HG02885 (cell line): Measurements from ENCODE around the gene OSBPL2.

Source experiments
- ATAC-seq: cut with Tn5 transposase; IDR thresholded peaks from one replicate; pipeline ENCODE4 v1.9.1; 2021; ENCODE audit warnings: mild to moderate bottlenecking; ENCODE audit not compliant: unreplicated experiment, poor library complexity

OSBPL2 gene

DNA sequence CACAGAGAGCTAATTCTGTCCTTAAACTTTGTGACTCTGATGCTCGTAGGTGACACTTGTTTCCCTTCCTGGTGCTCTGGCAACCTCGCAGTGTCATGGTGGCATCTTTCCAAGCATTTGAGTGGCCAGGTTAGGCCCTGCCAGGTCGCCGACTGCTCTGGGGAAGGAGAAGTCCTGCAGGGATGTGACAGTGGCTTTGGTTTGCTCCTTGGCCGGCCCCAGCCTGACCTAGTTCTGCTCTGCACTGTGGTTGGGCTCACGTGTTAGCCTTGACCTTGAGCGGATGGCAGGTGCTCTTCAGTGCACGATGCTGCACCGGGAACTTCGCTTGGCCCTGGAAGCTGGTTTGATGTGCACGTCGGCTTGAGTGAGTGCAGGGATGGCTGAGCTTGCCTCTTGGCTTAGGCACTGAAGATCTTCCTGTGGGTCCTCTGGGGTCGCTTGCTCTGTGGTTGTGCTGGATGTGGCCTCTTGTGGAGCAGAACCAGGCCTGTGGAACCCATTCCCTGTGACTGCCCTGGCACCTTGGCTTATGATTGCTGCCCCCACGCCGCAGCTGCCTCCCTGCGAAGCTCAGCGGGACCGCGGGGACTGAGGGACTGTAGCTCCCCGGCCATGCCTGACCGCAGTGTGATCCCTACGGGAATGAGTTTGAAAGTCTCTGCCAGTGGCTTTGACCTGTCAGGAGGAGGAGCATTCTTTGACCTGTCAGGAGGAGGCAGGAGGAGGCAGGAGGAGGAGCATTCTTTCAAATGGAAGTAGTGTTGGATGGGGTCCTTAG lies 8.7 kb downstream of the OSBPL2 start:
- ATAC-seq: no peak

DNA sequence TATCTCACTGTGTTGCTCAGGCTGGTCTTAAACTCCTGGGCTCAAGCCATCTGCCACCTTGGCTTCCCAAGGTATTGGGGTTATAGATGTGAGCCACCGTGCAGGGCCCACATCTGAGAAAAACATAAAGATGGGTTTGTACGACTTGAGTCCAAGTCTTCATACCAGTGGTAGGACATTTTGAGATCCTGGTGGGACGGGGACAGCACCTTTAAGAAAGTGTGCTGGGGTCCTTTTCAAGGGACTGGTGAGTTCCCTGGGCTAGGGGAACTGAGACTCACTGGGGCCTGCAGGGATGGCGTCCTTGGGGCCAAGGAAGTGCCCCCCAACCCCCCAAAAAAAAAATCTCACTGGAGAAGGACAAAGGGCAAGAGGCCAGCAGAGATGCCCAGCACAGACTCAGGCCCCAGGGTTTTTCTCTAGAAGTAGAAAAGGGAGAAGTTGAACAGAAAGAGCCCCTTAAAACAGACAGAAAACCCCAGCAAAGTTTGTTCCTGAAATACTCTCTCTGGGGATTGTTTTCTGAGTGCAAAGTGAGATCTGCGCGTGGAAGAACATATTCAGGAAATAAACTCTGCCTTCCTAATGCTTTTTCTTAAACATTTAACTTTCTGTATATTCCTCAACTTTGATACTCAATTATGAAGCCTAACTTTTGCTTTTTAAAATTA lies 10.7 kb downstream of the OSBPL2 start:
- no peak for ATAC-seq

DNA sequence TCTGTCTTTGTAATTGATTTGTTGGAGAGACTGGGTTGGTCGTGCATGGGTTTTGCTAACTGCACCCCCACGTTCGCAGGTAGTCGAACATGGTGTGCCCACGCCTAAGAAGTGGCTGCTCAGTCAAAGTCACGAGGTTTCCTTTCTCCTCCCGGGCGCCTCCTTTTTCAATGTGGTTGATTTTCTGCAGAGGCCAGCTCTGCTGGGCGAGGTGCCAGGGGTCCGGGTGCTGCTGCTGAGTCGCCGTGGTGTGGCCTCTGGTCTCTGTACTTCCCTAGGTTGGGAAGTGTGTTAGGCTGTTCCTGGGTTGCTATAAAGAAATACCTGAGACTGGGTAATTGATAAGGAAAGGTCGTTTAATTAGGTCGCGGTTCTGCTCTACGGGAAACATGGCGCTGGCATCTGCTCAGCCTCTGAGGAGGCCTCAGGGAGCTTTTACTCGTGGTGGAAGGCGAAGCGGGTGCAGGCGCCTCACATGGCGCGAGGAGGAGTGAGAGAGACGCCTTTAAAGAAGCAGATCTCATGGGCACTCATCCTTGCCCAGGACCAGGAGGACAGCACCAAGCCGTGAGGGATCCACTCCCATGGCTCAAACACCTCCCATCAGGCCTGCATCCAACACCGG lies 14.1 kb downstream of the OSBPL2 start:
- ATAC-seq: no peak

DNA sequence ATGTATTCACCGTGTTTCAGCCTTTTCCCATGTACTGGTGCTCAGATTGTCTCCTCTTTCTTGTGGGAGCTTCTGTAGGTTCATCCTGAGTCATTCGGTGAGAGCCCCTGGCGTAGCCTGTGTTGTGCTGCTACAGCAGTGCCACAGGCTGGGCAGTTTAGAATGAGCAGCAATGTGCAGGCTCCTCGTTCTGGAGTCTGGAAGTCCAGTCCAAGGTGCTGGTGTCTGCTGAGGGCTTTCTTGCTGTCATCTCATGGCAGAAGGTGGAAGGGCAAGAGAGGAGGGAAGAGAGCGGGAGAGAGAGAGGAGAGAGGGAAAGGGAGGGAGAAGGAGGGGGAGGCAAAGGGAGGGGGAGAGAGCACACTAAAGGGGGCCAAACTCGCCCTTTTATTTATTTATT lies 15.1 kb downstream of the OSBPL2 start:
- no peak for ATAC-seq

DNA sequence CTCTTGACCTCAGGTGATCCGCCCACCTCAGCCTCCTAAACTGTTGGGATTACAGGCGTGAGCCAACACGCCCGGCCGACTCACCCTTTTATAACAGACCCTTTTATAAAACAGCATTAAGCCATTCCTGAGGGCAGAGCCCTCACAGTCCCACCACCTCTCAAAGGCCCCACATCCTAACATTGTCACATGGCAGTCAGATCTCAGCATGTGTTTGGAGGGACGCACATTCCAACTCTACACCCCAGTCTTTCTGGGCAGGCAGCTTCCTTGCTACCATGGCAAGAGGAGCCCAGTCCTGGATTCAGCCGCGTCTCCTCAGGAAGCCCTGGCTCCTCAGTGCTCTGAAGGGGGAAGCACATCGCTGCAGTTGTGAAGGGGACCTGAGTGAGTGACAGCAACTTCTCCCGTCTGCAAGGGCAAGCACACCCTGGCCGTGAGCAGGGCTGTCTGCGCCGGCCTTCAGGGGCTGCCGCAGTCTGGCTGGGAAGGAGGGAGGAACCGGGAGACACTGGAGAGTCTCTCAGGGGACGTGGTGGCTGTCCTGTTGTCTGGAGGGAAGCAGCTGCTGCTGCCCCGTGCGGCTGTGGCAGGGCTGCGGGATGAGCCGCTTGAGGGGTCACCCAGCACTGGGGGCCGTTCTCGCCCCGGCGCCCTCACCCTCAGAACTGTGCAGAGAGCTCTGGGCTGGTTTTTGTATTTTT lies 15.9 kb downstream of the OSBPL2 start:
- no peak for ATAC-seq

DNA sequence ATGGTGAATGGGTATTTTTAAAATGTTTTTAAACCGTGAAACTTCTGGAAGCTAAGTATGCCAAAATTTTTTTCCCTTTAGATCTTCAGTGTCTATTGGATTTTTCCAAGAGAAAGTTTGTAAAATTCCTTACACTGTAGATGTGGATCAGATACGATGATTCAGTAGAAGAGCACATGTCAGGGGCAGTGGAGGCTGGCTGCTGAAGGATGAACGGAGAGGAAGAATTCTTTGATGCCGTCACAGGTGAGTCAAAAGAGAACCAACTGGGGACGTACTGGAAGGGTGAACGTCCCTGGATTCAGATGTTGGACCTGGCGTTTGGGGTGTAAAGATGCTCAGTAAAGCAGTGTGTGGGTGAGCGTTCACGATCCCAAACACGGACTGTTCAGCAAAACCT lies 17.7 kb downstream of the OSBPL2 start:
- no peak for ATAC-seq

DNA sequence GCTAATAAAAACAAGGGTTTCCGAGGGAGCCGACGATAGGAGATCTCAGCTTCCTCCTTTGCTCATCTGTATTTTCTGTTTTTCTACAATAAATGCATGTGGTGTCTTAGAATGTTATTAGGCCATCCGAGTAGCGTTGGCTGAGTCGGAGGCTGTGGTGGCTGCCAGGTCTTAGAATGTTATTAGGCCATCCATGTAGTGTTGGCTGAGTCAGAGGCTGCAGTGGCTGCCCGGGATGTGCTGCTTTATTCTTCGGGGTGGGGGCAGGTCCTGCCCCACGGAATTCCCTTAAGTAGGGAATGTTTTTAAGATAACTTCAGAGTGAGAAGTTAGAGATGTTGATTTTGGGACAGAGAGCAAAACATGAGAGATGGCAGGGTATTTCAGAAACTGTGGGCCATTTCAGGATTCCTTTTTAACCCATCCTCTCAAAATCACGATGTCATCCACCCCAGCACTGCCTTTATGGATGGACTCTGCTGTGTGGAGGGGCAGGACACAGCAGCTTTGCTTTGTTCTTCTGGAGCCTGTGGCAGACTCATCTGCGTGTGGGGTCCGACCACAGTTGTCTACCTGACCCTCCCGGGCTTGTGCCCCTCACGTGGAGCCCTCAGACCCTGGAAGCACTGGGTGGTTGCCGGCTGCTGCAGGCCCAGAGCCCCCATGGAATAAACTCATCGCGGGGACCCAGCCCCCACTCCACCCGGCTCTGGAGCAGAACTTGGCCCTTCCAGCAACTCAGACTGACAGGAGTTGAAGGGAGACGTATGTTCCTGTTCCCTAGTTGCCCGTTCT lies 20.4 kb downstream of the OSBPL2 start:
- ATAC-seq: no peak

DNA sequence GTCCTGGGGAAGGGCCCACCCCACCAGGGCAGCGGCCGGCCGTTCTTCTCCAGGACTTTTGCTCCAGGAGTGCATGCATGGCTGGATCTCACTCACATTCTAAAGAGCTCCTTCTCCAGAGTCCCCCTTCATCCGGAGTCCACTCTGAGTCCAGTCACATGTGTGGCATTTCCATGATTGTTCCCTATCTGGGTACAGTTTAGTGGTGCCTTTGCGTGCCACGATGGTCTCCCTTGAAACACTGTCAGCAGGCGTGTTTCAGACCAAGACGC lies 20.9 kb downstream of the OSBPL2 start:
- no peak for ATAC-seq

DNA sequence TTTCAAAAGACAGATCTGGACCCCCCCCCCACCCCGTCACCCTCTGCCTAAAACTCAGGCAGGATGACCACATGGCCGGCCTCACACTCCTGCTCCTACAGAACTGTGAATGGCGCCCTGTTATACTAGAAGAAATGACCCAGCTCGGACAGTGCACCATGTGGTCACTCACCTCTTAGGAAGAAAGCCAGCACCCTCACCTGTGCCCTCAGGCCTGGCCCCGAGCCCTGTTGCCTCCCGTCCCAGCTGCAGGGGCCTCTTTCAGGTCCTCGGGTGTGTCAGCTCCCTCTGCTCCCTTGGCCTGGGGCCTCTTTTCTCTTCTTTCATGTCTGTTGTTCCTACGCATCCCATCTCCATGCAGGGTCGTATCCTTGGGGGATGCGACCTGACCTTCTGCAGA lies 23.7 kb downstream of the OSBPL2 start:
- ATAC-seq: no peak

DNA sequence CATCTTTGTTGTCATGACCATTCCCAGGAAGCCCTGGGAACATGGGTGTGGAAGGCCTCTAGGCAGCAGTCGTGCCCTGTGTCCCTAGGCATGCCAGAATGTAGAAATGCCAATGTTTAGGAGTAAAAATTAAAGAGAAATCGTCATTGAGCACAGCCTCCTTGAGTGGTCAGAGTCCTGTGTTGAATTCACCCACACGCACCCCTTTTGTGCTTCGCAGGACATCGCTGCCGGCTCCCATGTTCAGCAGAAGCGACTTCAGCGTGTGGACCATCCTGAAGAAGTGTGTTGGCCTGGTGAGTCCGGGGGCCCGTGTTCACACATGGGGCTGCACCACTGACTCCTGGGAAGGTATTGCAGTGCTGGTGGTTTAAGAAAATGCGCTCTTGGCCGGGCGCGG lies 25.1 kb downstream of the OSBPL2 start:
- ATAC-seq: no peak

DNA sequence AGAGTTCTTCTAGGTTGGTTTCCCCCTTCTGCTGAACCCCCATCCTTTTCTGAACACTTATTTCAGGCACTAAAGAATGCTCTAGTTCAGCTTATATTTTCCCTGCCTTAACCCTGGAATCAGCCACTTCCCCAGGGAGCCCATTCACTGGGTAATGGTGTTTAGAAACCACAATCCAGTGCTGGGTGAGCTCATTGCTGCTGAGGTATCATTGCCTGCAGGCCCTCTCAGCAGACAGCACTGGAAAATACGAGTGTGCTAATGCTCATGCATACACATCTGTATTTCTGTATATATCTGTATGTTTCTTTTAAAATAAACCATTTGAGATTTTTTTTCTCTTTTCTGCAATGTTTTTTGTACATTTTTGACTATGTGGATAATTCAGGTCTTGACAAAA lies 27.0 kb downstream of the OSBPL2 start:
- no peak for ATAC-seq

DNA sequence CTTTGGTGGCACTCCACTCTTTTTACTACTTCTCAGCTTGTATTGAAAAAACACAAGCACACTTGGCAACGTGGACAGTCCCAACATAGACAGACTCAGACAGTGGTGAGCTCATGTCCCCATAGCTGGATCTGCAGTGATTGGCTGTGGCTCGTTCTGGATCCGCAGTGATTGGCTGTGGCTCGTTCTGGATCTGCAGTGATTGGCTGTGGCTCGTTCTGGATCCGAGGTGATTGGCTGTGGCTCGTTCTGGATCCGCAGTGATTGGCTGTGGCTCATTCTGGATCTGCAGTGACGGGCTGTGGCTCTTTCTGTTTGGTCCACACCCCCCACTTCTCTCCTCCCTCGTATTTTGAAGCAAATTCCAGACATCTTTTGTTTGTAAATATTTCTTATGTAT lies 28.0 kb downstream of the OSBPL2 start:
- no peak for ATAC-seq

DNA sequence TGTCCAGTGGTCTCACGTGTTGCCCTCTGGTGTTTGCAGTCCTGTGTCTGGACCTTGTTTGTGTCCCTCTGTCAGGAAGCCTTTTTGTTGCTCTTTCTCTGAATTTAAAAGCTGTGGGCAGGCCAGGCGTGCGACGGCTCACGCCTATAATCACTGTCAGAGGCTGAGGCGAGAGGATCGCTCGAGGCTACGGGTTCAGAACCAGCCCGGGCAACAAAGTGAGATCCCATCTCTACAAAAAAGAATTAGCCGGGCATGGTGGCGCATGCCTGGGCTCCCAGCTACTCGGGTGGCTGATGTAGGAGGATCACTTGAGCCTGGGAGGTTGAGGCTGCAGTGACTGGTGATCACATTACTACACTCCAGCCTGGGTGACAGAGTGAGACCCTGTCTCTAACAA lies 28.5 kb downstream of the OSBPL2 start:
- ATAC-seq: no peak

DNA sequence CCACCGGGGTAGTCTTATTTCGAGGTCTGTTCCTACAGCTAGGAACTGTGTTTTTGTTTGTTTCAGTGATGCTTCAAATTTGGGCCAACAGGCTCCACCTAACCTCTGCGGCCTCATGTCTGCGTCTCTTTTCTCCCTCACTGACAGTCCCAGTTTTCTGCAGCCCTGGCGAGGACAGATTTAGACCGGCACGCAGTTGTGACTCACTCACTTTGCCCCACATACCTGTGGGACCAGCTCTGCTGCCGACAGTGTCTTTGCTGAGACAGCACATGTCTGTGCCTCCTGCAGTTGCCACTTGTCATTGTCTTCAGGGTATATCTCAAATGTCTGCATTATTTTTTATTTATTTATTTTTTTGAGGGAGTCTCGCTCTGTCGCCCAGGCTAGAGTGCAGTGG lies 29.2 kb downstream of the OSBPL2 start:
- ATAC-seq: no peak

DNA sequence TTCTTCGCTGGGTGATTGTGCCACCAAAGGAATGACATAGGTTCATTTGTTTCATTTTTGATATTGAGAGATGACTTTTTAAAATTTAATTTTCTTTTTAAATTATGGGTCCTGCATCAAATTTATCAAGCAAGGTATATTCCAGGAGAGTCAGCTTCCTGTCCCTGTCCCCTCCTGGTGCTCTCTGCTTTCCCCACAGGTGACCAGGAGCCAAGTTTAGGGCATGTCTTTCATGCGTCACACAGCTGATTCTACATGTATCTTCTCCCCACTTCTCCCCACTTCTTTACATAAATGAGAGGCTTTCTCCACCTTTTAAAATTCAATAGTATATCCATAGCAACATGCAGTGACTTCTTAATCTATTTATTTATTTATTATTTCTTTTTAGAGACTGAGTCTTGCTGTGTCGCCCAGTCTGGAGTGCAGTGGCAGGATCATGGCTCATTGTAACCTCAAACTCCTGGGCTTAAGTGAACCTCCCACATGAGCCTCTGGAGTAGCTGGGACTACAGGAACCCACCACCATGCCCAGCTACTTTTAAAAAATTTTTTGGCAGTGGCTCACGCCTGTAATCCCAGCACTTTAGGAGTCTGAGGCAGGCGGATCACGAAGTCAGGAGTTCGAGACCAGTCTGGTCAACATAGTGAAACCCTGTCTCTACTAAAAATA lies 30.0 kb downstream of the OSBPL2 start:
- no peak for ATAC-seq

DNA sequence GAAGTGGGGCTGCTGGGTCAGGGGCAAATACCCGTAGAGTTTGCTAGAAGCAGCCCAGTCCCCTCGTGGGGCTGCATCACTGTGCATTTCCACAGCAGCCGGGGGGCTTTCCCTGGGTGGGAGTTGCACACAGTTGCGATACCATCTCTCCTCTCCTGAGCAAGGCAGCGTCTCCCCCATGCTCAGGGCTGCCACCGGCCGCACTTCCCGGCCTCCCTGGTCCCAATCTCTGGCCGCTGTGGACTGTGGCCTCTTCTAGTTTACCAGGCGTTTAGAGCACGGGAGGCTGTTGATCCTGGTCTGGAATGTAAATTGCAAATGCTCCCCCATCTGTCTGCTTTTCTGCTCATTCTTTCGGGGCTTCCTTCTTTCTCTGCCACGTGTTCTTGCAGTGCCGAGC lies 31.1 kb downstream of the OSBPL2 start:
- no peak for ATAC-seq

DNA sequence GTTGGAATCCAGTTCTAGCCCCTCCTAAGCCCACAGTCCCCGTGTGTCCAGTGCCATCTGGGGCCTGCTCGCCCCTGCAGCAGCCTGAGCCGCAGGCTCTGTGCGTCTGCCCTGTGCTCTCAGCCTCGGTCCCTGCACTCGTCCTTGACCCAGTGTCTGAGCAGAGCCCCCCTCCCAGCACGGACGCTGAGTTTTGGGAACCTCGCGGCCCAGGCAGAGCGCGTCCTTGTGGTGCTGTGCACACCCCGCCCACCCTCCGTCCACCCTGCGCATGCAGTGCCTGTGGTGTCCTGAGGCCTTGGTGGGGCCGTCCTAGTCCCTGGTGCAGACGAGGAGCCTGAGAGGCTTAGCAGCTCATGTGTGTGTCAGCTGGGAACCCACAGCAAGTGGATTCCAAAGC lies 31.6 kb downstream of the OSBPL2 start:
- ATAC-seq: no peak

DNA sequence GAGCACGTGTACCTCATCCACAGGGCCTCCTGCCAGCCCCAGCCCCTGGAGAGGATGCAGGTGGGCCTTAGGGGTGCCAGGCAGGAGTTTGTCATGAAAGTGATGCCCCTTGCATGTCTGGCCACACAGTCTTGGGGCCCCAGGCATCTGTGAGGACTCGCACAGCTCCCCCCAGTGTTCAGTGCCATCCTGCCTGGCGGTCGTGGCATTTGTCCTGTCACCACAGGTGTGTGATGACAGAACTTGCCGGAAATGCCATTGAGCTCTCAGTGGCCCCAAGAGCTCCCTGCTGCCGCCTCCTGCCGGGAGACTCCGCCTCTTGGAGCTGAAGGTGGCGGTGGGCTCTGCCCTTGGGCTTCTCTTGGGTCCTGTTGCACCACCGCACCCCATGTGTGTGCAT lies 33.9 kb downstream of the OSBPL2 start:
- ATAC-seq: no peak

DNA sequence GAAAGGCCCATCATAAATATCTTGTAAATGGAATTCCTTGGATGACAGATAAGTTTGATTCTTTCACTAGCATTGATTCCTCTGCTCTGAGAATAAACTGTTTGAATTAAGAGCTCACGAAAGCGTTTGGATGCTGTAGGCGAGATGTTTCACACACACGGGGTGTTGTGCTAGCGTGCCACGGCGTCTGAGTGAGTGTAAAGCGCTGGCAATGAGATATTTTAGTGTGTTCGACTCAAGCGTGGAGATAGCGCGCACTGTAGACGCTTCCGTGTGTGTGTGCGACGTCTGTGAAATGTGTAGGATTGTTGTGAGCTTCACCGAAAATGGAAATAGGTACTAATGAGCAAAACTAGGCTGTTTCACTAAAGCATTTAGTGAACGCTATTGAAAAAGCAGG lies 35.1 kb downstream of the OSBPL2 start:
- ATAC-seq: no peak

DNA sequence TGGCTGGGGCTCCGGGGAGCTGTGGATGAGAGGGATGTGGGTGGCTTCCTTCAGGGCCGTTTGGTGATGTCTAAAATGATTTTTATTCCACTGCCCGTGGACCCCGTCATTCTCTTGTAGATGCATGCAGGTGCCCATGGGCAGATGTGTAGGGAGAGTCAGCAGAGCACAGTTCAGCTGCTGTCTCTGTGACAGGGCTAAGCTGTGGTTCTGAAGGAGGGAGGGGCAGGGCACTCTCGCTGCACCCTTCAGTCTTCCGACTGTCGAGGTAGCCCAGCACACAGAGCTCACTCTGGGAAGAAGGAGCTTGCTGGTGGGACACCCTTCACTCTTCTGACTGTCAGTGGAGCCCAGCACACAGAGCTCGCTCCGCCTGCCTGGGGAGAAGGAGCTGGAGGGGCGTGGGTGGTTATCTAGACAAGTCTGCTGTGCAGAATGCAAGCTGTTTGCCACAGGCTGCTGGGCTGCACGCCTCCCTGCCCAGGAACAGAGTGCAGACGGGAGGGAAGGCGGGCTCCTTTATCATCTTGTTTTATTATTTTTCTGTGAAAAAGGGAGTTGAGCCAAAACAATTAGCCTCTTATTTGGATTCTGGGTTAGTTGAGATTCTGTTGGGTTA lies 36.1 kb downstream of the OSBPL2 start:
- ATAC-seq: no peak
